Gastroesophageal sphincter (tissue), 4 donors: ENCODE data around the gene BRMS1. TPM values are rescaled to one million over a fixed set of nuclear protein-coding genes. Genes with fewer than 3 reads are reported as not detected.
A peak's percentile ranks its signal among the peaks of the same experiment; 100 is the strongest.
"Not testable (repeated sequence)": the region's sequence is repeated elsewhere in the genome, so short reads cannot be mapped to it uniquely, and the experiment has no call there.

Experiments used
- ATAC-seq: fragments of 150-250 bp; one replicate; pipeline ENCODE4 v1.9.1; 2016; ENCODE audit warnings: mild to moderate bottlenecking, moderate library complexity
- H3K27ac ChIP-seq, 4 donors: fragments of 200-600 bp; sonication (generic) in 3 of 4; 1 replicate in 3 of 4; 2 replicates in 1 of 4; pipeline ENCODE4 v1.5.1; 2016 to 2019
- H3K27me3 ChIP-seq: fragments of 200-600 bp; sonication (generic); one replicate; pipeline ENCODE4 v1.5.1; 2019
- H3K36me3 ChIP-seq, 2 donors: fragments of 200-600 bp; sonication (generic); one replicate each; pipeline ENCODE4 v1.5.1; 2019; ENCODE audit warnings: control low read depth in 1 of 2
- H3K4me1 ChIP-seq, 3 donors: fragments of 200-600 bp; sonication (generic); 1 replicate in 2 of 3; 2 replicates in 1 of 3; pipeline ENCODE4 v1.5.1; 2016 to 2019; ENCODE audit warnings: control low read depth in 2 of 3
- H3K4me3 ChIP-seq, 2 donors: fragments of 200-600 bp; sonication (generic); one replicate each; pipeline ENCODE4 v1.5.1; 2019; ENCODE audit warnings: mild to moderate bottlenecking in 1 of 2, moderate library complexity in 1 of 2
- H3K9me3 ChIP-seq, 3 donors: fragments of 200-600 bp; sonication (generic); one replicate each; pipeline ENCODE4 v1.5.1; 2017 to 2019; ENCODE audit warnings: control low read depth in 2 of 3
- EP300 ChIP-seq: sonication (generic); formaldehyde crosslinking; IDR thresholded peaks from one replicate; pipeline ENCODE4 v1.6.1; 2017; ENCODE audit warnings: antibody characterized with exemption, mild to moderate bottlenecking
- POLR2A ChIP-seq, 2 donors: fragments of 450-650 bp; IDR thresholded peaks; one replicate each; pipeline ENCODE4 v1.6.1; 2017; ENCODE audit warnings: antibody characterized with exemption in 2 of 2, mild to moderate bottlenecking in 2 of 2, moderate library complexity in 1 of 2
- POLR2AphosphoS5 ChIP-seq: sonication (generic); formaldehyde crosslinking; IDR thresholded peaks from one replicate; pipeline ENCODE4 v1.6.1; 2017; ENCODE audit warnings: antibody characterized with exemption
- WGBS, 2 donors: methylation state at CpG; one replicate each; pipeline ENCODE4 v1.1.5; 2018; ENCODE audit warnings: low coverage in 1 of 2; 5-methylcytosine and 5-hydroxymethylcytosine counted together
- total RNA-seq, 4 donors: library from RNA; depleted of rRNA; stranded (reverse); fragments of >200 nt; gene quantifications; one replicate each; pipeline ENCODE4 v1.1.0, GENCODE V29; 2016
- TF ChIP-seq, protein P1 (sequence below), 4 experiments: fragments of 200-600 bp in 2 of 4; fragments of 450-650 bp in 2 of 4; sonication (generic) in 1 of 4; IDR thresholded peaks; one replicate each; pipeline ENCODE4 v1.5.1; 2017 to 2019; ENCODE audit warnings: antibody characterized with exemption in 4 of 4, mild to moderate bottlenecking in 2 of 4, moderate library complexity in 2 of 4

The BRMS1 gene
- total RNA-seq, 4 donors from 2014 or later = 26.6 to 44.2 (median 35.5) TPM

DNA sequence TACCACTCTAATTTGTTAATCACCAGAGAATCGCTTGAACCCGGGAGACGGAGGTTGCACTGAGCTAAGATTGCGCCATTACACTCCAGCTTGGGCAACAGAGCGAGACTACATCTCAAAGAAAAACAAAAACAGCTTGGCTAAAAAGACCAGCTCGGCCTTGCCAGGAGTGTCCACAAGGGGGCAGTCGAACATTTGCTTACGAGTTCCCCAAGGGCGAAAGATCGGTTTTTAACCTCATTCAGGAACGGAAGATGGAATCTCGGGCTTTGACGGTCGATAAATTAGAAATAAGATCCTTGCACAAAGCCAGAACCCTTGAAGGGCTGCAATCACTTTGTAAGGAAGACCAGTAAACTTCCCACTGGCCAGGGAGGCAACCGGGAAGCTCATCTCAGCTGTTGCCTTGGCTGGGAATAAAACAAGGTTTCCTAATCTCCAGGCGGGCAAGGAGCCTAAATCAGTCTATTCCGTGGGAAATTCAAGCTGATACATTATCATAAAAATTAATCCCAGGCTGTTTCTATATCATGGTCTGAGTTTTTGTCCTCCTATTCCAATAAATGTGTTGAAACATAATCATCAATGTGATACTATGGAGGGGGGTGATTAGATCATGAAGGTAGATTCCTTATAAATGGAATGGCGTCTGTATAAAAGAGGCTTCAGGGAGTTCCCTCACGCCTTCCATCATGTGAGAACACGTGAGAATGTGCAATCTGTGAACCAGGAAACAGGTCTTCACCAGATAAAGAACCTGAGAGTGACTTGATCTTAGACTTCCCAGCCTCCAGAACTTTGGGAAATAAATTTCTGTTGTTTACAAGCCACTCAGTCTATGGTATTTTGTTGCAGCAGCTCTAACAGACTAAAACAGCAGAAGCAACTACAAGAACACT is 41.5 kb upstream of the BRMS1 start:
- WGBS, 2 donors = 10 to 28% methylated on average over 6 to 10 of the region's 20 CpGs
- no peaks in the 10 kb centered on the region for H3K36me3 ChIP-seq
- peak overlapping the region in 1 of 4 donors; percentile 34 for H3K27ac ChIP-seq
- peaks cover 17% of the 10 kb centered on the region for H3K27me3 ChIP-seq
- peak; percentile 89 for ATAC-seq
- peak overlapping the region in 1 of 2 donors; percentile 28 for H3K4me3 ChIP-seq
- peaks cover 0 to 10% (median 0%) of the 10 kb centered on the region in 3 donors for H3K4me1 ChIP-seq
- TF ChIP-seq, protein P1, sequence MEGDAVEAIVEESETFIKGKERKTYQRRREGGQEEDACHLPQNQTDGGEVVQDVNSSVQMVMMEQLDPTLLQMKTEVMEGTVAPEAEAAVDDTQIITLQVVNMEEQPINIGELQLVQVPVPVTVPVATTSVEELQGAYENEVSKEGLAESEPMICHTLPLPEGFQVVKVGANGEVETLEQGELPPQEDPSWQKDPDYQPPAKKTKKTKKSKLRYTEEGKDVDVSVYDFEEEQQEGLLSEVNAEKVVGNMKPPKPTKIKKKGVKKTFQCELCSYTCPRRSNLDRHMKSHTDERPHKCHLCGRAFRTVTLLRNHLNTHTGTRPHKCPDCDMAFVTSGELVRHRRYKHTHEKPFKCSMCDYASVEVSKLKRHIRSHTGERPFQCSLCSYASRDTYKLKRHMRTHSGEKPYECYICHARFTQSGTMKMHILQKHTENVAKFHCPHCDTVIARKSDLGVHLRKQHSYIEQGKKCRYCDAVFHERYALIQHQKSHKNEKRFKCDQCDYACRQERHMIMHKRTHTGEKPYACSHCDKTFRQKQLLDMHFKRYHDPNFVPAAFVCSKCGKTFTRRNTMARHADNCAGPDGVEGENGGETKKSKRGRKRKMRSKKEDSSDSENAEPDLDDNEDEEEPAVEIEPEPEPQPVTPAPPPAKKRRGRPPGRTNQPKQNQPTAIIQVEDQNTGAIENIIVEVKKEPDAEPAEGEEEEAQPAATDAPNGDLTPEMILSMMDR (IDR thresholded peaks at IDR 0.05) = peak; percentile 75 to 95 (median 86)
- TF ChIP-seq POLR2AphosphoS5 = no peak
- no peaks in the 10 kb centered on the region for H3K9me3 ChIP-seq

DNA sequence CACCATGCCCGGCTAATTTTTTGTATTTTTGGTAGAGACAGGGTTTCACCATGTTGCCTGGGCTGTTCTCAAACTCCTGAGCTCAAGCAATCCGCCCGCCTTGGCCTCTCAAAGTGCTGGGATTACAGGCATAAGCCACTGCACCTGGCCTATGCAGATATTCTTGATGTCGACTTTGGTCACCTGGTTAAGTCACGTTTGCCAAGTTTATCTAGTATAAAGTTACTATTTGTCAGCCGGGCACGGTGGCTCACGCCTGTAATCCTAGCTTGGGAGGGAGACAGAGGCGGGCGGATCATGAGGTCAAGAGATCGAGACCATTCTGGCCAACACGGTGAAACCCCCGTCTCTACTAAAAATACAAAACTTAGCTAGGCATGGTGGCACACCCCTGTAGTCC is 39.4 kb upstream of the BRMS1 start:
- not testable (repeated sequence) for H3K36me3 ChIP-seq, H3K27ac ChIP-seq, H3K9me3 ChIP-seq, H3K4me3 ChIP-seq, ATAC-seq
- peaks cover 31% of the 10 kb centered on the region for H3K27me3 ChIP-seq
- peaks cover 0 to 10% (median 0%) of the 10 kb centered on the region in 3 donors for H3K4me1 ChIP-seq
- 80 to 85% methylated on average over 3 to 8 of the region's 13 CpGs for WGBS, 2 donors

- H3K4me1 ChIP-seq, H3K36me3 ChIP-seq, ATAC-seq, H3K4me3 ChIP-seq, H3K27ac ChIP-seq, H3K9me3 ChIP-seq: not testable (repeated sequence)
- WGBS, 2 donors = 20 to 28% methylated on average over 5 to 7 of the region's 7 CpGs
- peaks cover 61% of the 10 kb centered on the region for H3K27me3 ChIP-seq
These were observed 35.4 kb upstream of the BRMS1 start for GRCh38 chr11:66380264-66380663.

- H3K9me3 ChIP-seq, H3K36me3 ChIP-seq, ATAC-seq, H3K27ac ChIP-seq, H3K4me3 ChIP-seq: not testable (repeated sequence)
- WGBS, 2 donors = 68 to 82% methylated on average over 4 to 6 of the region's 9 CpGs
- peaks cover 61% of the 10 kb centered on the region for H3K27me3 ChIP-seq
- peaks cover 0 to 32% (median 4%) of the 10 kb centered on the region in 3 donors for H3K4me1 ChIP-seq
These were observed 28.9 kb upstream of the BRMS1 start for GRCh38 chr11:66373690-66374287.

- no peaks in the 10 kb centered on the region for H3K36me3 ChIP-seq
- TF ChIP-seq, protein P1 (IDR thresholded peaks at IDR 0.05) = no peak
- no peak for TF ChIP-seq POLR2AphosphoS5
- TF ChIP-seq EP300 = no peak
- TF ChIP-seq POLR2A (IDR thresholded peaks at IDR 0.05) = no peak
- H3K4me3 ChIP-seq = no peak overlapping the region
- H3K4me1 ChIP-seq = peaks cover 0 to 32% (median 4%) of the 10 kb centered on the region in 3 donors
- 44 to 54% methylated on average over 5 of the region's 5 CpGs for WGBS, 2 donors
- no peak for ATAC-seq
- peaks cover 59% of the 10 kb centered on the region for H3K27me3 ChIP-seq
- H3K9me3 ChIP-seq = no peaks in the 10 kb centered on the region
- H3K27ac ChIP-seq = no peak overlapping the region
These were observed 28.4 kb upstream of the BRMS1 start for GRCh38 chr11:66373265-66373664.

DNA sequence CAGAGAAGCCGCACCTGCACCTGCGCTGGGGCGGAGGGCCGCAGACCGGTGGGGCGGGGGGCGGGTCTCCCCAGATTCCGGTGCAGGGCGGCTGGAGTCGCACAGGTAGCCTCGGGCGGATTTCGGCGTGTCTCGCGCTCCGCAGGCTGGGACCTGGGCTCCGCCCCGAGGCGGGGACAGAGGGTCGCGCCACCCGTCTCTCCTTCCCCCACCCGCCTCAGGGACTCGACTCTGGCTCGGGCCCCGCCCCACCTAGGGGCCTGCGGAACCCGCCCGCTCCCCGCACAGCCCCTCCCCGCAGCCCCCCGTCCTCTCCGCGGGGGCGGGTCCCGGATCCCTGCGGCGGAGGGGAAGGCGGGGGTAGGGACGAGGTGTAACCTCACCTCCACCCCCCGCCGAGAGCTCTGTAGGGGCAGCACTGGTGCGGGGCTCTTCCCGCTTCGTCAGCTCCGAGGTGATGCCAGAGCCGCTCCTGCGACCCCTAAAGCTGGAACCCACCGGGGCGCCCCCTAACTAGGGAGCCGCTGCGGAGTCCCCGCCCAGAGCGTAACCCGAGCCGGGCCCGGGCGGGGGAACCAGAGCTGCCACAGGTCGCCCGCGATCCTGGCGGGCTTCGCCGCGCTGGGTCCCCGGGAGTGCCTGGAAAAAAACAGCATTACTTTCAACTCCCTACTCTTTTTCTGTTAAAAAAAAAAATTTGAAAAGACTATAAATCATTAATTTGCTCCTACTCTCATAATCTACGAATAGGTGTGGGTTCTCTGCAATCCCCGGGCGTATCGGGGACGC is 26.9 kb upstream of the BRMS1 start, which contains the start of gene SLC29A2:
Gene SLC29A2, minus strand, starts transcription at position 134 of the 789 bp plus-strand sequence. CDS start 169 bp downstream, outside the sequence.
- no peaks in the 10 kb centered on the region for H3K36me3 ChIP-seq
- peak within 1 kb of the TSS; percentile 77 for H3K4me3 ChIP-seq
- peaks cover 0 to 32% (median 4%) of the 10 kb centered on the region in 3 donors for H3K4me1 ChIP-seq
- H3K27ac ChIP-seq = peak within 1 kb of the TSS in 3 of 4 donors; percentile 24 to 74 (median 49)
- whole genome bisulfite sequencing, 2 donors = 0% methylated on average over 13 to 15 of the region's 72 CpGs
- peak; percentile 62 for ATAC-seq
- TF ChIP-seq EP300 = no peak
- TF ChIP-seq, protein P1 (IDR thresholded peaks at IDR 0.05) = no peak
- peak in 1 of 2 donors; percentile 3 for TF ChIP-seq POLR2A (IDR thresholded peaks at IDR 0.05)
- peaks cover 49% of the 10 kb centered on the region for H3K27me3 ChIP-seq
- no peaks in the 10 kb centered on the region for H3K9me3 ChIP-seq
